DMS114 treated with DMSO at 0.1 percent for 48 hours (cell line): Measurements from ENCODE around the gene DYNC2H1.
"Not testable (repeated sequence)": the region's sequence is repeated elsewhere in the genome, so short reads cannot be mapped to it uniquely, and the experiment has no call there.

ENCODE experiments used
- DNase-seq: peaks from one replicate; lab custom pipeline; 2025; ENCODE audit not compliant: unreplicated experiment; lab: John Stamatoyannopoulos, UW

Gene DYNC2H1

DNA sequence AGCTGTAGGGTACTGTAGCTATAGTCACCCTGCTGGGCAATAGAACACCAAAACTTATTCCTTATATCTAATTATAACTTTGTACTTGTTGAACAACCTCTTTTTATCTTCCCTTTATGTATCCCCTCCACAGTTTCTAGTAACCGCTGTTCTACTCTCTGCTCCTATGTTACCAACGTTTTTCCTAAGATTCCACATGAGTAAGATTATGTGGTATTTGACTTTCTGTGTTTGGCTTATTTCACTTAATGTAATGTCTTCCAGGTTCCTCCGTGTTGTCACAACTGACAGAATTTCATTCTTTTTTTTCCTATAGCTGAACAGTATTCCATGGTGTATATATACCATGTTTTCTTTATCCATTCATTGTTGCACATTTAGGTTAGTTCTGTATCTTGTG lies 258.4 kb downstream of the DYNC2H1 start:
- DNase-seq = no peak

DNA sequence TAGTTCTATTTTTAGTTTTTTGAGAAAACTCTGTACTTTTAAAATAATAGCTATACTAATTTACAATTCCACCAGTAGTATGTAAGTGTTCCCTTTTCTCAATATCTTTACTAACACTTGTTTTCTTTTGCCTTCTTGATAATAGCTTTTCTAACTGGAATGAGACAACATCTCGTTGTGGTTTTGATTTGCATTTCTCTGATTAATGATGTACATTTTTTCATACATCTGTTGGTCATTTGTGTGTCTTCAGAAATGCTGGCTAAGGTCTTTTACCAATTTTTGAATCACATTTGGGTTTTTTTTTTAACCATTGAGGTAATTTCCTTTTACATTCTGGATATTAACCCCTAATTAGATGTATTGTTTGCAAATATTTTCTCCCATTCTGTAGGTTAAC lies 258.9 kb downstream of the DYNC2H1 start:
- no peak for DNase-seq

DNA sequence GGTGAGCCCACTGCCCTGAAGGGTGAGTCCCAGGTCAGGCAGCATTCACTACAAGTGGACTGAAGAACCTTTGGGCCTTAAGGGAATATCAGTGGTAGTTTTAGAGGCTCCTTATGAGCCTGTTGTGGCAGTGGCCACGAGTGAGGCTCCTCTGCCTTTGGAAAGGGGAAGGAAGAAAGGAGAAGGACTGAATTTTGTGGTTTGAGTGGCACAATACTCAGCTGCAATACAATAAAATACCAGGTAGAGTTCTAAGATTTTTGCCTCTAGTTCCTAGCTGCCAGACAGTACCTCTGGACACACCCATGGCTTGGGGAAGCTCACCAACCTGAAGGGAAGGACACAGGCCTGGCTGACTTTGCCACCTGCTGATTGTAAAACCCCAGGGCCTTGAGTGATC lies 260.9 kb downstream of the DYNC2H1 start:
- DNase-seq = no peak

DNA sequence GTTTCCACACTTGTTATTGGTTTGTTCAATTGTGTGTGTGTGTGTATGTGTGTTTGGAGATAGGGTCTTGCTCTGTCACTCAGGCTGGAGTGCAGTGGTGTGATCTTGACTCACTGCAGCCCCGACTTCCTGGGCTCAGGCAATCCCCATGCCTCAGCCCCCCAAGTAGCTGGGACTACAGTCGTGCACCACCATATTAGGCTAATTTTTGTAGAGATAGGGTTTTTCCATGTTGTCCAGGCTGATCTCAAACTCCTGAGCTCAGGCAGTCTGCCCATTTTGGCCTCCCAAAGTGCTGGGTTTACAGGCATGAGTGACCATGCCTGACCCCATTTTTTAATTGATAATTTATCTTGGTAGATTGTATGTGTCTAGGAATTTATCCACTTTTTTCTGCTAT lies 263.7 kb downstream of the DYNC2H1 start:
- no peak for DNase-seq

DNA sequence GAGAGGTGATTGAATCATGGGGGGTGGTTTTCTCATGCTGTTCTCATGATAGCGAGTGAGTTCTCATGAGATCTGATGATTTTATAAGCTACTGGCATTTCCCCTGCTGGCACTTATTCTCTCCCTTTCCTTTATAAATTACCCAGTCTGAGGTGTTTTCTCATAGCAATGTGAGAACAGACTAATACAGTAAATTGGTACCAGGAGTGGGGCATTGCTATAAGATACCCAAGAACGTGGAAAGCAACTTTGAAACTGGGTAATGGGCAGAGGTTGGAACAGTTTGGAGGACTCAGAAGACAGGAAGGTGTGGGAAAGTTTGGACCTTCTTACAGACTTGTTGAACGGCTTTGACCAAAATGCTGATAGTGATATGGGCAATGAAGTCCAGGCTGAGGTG lies 265.0 kb downstream of the DYNC2H1 start:
- not testable (repeated sequence) for DNase-seq

DNA sequence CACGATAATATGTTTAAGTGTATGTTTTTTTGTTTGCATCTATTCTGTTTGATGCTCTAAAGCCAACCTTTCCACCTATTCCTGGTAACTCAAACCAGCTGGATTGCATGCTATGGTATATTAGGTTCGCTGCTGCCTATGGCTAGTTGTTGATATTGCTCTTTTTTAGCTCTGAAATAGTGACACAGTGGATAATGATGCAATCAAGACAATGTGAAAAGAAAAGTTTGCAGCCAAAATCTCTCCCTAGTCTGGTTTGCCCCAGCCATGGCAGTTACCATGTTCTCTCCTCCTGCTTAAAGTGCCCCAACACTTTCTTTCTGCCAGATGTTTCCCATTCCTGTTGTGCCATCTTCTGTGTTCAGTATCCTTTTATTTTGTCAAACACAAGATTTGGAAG lies 269.7 kb downstream of the DYNC2H1 start:
- DNase-seq = no peak

DNA sequence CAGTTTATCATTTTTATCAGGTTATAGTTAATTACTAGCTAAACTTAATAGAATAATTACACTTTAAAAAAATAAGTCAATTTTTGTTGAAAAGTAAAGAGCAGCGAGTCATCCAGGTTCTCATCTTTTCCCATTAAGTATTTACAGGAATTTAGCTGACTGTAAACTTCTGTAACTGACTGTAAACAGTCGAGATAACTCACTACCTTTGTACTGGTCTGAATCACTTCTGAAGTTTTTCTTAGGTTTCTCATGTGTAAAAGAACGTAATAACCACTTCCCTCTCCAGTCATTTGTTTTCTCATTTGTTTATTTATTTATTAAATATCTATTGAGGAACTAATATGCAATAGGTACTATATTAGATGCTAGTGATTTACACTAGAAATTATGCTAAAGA lies 270.8 kb downstream of the DYNC2H1 start:
- no peak for DNase-seq

DNA sequence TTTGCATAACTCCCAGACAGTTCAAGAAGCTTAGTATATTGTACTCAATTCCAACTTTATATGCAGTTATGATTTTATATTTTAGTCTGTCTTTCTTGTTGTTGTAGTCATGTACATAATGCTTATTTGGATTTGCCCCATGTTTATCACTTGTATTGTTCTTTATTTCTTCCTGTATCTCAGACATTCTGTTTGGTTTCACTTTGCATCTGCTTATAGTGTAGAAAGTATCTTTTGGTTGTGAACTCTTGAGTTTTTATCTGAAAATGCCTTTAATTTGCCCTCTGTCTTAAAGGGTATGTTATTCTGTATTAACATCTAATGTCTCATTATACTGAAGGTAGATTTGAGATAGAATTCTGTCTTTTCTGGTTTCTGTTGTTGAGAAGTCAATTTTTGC lies 275.4 kb downstream of the DYNC2H1 start:
- no peak for DNase-seq

DNA sequence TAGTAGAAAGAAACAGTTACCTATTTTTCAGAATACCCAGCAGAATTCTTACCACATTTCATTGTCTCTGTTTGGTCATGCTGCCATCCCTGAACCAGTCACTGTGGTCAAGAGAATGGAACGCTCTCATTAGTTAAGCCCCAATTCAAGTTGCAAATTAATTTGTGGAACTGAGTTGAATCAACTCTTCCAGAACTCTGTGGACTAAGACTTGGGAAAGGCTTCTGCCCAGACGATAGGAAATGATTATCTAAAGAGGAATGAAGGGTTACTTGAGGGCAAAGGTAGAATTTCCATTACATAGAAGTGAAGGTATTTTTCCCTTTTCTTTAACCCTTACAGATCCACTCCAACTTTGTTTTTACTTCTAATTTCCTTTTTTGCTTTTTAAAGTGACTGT lies 286.4 kb downstream of the DYNC2H1 start:
- DNase-seq = no peak

DNA sequence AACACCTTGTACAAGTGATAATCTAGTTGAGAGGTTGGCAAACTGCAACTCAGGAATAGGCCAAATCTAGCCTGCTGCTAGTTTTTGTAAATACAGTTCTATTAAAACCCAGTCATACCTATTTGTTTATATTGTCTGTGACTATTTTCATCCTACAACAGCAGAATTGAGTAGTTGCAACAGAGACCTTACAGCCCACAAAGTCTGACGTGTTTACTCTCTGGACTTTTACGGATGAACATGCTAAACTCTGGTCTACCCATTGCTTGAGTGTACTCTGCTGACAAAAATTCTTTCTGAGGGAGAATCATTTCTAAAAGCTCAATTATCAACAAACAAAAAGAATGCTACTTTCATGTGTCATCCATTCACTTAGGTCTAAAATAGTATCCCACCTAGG lies 287.0 kb downstream of the DYNC2H1 start:
- no peak for DNase-seq

DNA sequence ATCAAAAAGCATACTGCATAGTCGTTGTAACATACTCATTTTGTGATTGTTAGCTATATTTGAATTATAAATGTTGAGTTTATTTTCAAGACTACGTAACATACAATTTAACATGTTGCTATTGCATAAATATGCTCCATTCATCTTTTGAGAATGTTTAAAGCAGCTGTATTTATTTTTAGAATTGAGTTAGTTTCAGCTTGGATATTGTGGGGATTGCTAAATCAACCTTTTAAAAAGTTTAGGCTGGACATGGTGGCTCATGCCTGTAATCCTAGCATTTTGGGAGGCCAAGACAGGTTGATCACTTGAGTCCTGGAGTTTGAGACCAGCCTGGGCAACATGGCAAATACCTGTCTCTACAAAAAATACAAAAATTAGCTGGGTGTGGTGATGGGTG lies 288.1 kb downstream of the DYNC2H1 start:
- no peak for DNase-seq

DNA sequence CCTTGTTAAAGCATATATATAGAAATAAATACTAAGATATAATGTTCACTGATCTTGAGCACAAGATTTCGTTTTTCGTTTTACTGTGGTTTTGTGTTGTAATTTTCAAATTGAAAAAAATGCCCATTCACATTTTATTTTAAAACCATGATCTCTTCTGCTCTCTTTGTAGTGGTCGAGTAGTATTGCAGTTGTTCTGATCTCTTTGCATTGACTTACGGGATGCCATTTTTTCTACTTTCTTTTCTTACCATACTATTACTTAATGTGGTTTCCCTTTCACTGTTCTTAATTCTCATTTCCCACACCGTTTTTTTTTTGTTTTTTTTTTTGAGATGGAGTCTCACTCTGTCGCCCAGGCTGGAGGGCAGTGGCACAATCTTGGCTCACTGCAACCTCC lies 289.6 kb downstream of the DYNC2H1 start:
- DNase-seq = no peak

DNA sequence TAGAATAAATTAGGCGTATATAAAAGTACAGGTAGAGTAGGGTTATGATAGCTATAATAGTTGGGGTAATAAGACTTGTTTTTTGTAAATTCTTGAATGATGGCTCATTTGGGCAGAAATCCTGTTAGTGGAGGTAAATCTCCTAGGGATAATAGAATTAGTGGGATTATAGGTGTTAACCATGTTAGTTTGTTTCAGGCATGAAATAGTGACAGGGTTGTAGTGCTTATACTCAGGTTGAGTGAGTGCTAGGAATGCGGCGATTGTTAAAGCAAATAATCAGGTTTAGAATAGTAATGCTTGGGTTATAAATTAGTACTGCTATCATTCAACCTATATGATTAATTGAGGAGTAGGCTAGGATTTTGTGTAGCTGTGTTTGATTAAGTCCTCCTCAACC lies 297.1 kb downstream of the DYNC2H1 start:
- DNase-seq = no peak

DNA sequence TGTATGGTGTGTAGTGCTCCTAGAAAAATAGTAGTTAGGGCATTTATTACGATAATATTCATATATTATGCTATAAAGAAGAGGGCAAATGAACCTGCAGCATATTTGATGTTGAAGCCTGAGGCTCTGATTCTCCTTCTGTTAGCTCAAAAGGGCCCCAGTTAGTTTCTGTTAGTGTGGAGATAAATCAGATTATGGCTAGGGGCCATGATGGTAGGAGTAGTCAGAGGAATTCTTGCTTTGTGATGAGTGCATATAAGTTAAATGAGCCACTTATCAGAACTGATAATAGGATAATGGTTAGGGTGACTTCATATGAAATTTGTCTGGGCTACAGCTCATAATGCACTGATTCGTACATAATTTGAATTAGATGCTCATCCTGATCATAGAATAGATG lies 298.4 kb downstream of the DYNC2H1 start:
- no peak for DNase-seq

DNA sequence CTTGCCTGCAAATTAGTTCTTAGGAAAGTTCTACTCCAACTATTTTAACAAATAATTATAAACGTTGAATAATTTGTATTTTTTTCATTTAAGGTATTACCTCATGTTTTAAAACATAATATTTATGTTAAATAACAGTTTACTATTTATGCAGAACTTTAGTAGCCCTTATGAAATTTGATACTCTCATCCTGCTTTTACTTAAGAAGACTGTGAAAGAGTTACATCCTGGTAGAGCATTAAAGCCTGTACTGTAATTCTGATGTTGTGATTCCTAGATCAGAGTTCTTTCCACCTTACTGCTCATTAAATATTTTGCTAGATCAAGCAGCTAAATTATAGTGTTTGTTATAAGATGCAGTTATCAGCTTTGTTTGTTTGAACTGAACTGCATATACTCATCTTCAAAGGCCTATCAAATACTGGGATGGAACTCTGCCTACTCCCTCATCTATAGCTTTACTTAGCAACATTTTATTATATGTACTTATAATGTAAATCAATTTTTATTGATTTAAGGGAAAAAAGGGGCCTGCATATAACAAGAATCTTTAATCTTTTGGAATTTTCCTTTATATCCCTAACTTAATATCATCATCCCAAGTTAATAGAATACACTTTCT lies 304.2 kb downstream of the DYNC2H1 start:
- DNase-seq = no peak

DNA sequence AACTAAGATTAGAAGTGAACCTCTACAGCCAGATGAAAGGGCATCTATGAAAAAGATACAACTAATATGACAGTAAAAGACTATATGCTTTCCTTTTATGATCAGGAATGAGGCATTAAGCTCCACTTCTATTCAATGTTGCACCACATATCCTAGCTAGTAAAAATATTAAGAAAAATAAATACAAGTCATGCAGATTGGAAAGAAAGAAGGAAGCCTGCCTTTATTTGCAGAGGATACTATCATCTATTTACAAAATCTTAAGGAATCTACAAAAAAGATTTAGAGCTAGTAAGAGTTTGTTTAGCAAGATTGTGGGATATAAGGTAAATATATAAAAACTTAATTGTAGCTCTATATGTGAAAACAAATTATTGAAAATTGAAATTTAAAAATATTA lies 308.8 kb downstream of the DYNC2H1 start:
- DNase-seq = no peak

DNA sequence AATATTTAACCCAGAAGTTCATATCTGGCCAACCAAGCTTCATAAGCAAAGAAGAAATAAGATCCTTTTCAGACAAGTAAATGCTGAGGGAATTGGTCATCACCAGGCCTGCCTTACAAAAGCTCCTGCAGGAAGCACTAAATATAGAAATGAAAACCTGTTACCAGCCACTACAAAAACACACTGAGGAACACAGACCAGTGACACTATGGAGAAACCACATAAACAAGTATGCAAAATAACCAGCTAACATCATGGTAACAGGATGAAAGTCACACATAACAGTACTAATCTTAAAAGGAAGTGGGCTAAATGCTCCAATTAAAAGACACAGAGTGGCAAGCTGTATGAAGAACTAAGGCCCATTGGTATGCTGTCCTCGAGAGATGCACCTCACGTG lies 311.4 kb downstream of the DYNC2H1 start:
- no peak for DNase-seq

DNA sequence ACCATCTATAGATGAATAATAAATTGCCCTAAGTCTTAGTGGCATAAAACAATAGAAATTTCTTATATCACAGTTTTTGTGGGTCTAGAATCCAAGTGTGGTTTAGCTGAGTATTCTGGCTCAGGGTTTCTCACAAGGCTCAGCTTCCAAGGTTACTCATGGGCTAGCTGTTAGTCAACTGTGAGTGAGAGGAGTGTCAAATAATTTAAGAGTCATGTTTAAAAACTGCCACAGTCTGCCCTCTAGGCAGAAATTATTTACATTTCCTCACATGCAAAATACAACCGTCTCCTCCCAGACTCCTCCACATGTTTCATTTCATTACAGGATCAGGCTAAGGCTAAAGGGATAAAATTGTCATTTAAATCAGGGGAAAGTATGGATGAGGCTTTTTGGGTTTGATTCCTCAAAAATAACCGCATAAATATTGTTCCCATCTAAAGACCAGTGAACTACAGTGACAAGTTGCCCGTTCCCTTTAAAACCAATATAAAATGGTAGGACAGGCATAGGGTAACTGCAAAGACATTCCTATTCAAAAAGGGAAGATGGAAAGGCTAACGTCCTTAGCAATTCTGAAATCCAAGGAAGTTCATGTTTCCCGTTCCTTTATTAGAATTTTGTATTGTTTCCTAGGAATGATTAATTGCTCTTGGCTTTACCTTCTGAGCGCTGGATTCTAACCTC lies 324.3 kb downstream of the DYNC2H1 start:
- no peak for DNase-seq

DNA sequence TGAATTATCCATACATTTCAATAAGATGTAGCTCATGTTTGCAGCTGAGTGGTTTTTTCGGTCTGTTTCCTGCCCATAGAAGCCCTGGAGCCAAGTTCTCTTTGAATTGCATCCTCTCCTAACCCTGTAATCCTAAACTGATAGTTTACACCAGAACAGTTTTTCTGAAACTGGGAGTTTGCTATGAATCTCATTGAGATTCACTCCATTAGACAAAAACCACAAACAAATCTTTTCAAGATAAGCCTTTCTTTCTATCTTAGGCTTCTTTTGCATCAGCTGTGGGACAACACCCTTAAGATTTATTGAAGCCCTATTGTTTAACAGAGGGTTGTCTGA lies 324.8 kb downstream of the DYNC2H1 start:
- DNase-seq = no peak

DNA sequence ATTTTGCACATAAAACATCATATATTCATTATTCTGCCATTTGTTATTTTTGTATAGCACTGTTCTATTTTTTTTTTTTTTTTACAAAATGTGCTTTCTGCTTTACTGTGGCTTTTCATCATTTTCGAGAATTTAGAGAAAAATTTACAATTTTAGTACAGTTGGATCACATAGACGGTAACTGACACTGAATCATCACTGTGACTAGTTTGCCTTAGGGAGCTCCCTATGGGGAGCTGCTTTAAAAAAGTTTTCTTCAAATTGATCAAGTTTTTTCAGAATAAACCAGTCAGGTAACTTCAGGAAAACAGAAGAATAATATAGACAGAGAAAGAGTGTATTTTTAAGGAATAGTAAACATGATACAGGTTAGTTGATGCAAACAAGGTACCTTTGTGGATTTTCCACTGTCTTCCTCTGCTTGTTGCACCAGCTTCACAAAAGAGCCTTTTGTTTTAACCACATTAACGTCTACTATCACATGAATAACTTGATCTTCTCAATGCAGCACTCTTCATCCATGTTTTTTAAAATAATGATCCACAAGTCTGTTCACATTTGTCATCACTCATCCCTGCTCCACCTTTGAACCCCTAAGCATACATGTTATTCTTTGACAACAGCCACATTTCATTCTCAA lies 327.0 kb downstream of the DYNC2H1 start:
- no peak for DNase-seq

DNA sequence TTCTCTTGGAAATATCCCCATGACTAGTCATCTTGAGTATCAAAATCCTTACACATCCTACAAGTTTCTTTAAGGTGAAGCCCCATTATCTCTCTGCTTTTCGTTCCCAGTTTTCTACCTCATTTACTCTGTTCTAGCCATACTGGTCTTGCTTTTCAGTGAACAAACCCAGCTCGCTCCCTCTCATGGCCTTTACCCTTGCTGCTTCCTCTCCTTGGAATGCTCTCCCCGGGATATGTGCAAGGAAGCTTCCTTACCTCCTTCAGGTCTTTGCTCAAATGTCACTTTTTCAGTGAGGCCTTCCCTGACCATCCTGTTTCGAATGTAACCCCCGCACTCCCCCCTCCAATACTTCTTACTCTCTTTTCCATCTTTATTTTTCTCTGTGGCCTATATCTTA lies 331.8 kb downstream of the DYNC2H1 start:
- no peak for DNase-seq

DNA sequence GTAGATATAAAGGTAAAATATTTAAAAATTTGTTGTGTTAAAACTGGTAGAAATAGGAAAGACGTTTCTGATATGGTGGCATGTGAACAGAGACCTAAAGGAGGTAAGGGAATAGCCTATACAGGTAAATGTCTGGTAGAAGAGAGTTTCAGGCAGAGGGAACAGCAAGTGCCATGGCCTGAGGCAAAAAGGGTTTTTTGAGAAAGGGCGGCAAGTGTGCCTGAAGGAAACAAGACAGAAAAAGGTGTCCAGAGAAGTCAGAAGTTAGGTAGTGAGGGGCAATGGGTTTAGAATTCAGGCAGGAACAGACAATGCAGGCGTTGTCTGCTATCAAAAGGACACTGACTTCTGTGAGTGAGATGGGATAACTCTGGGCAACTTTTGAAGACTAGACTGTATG lies 339.7 kb downstream of the DYNC2H1 start:
- DNase-seq = no peak

DNA sequence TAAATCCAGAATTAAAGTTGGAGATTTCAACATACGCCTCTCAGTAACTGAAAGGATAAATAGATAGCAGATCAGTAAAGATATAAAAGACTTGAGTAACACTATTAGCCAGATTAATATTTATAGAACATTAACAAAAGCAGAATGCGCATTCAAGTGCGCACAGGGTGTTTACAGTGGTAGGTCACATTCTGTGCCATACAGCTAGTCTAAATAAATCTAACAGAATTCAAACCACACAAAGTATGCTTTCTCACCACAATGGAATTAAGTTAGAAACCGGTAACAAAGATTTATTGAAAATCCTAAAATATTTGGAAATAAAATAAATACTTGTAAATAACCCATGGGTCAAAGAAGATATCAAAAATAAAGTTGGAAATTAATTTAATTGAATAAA lies 341.0 kb downstream of the DYNC2H1 start:
- no peak for DNase-seq
